Smooth muscle cell (in vitro differentiated cells): ENCODE data around the gene WDR33. TPM values are rescaled to one million over a fixed set of nuclear protein-coding genes. Genes with fewer than 3 reads are reported as not detected.

Source experiments
- DNase-seq: peaks from one replicate; lab custom pipeline; 2025; ENCODE audit not compliant: unreplicated experiment; lab: John Stamatoyannopoulos, UW
- H2AFZ ChIP-seq: fragments of 200-600 bp; sonication (generic); 2 replicates; pipeline ENCODE4 v1.6.0; 2016; ENCODE audit warnings: antibody characterized with exemption, low read depth, mild to moderate bottlenecking
- H3F3A ChIP-seq: fragments of 200-600 bp; sonication (generic); 2 replicates; pipeline ENCODE4 v1.6.0; 2017; ENCODE audit warnings: antibody characterized with exemption, low read depth
- H3K27ac ChIP-seq: fragments of 200-600 bp; sonication (generic); 2 replicates; pipeline ENCODE4 v1.5.1; 2016; ENCODE audit warnings: low read depth, mild to moderate bottlenecking
- H3K27me3 ChIP-seq: fragments of 200-600 bp; sonication (generic); 2 replicates; pipeline ENCODE4 v1.6.1; 2016; ENCODE audit warnings: low read depth, mild to moderate bottlenecking
- H3K36me3 ChIP-seq: fragments of 200-600 bp; sonication (generic); 2 replicates; pipeline ENCODE4 v1.5.1; 2016; ENCODE audit warnings: low read depth
- H3K4me1 ChIP-seq: fragments of 200-600 bp; sonication (generic); 2 replicates; pipeline ENCODE4 v1.5.1; 2016; ENCODE audit warnings: low read depth
- H3K4me2 ChIP-seq: fragments of 200-600 bp; sonication (generic); 2 replicates; pipeline ENCODE4 v1.6.0; 2016; ENCODE audit warnings: mild to moderate bottlenecking
- H3K4me3 ChIP-seq: fragments of 200-600 bp; sonication (generic); 2 replicates; pipeline ENCODE4 v1.5.1; 2016; ENCODE audit warnings: mild to moderate bottlenecking
- H3K79me2 ChIP-seq: fragments of 200-600 bp; sonication (generic); 2 replicates; pipeline ENCODE4 v1.6.0; 2016; ENCODE audit warnings: low read depth, mild to moderate bottlenecking
- H3K9ac ChIP-seq: fragments of 200-600 bp; sonication (generic); 2 replicates; pipeline ENCODE4 v1.6.0; 2016; ENCODE audit warnings: low read depth
- H3K9me3 ChIP-seq: fragments of 200-600 bp; sonication (generic); replicated peaks from 2 replicates; pipeline ENCODE4 v1.5.1; 2016; ENCODE audit warnings: low read depth
- H4K20me1 ChIP-seq: fragments of 200-600 bp; sonication (generic); 2 replicates; pipeline ENCODE4 v1.6.0; 2016; ENCODE audit warnings: low read depth
- CTCF ChIP-seq: fragments of 200-600 bp; sonication (generic); IDR thresholded peaks from 2 replicates; pipeline ENCODE4 v1.5.1; 2017; ENCODE audit warnings: borderline replicate concordance, mild to moderate bottlenecking, antibody characterized with exemption; ENCODE audit not compliant: insufficient read depth, poor library complexity, severe bottlenecking
- WGBS: methylation state at CpG from one replicate; pipeline ENCODE4 v1.1.7; 2016; ENCODE audit warnings: low lambda C conversion rate; 5-methylcytosine and 5-hydroxymethylcytosine counted together
- polyA plus RNA-seq: library from polyadenylated mRNA; unstranded; fragments of >200 nt; fragmentation: Nextera tagmentation; extraction: Ambion mirVana; gene quantifications from 2 replicates; pipeline ENCODE4 v1.2.1, GENCODE V29; 2016
- total RNA-seq: library from RNA; depleted of rRNA; stranded (reverse); fragments of >200 nt; gene quantifications from 2 replicates; pipeline ENCODE4 v1.2.3, GENCODE V29; 2014

WDR33 gene
- total and polyA plus RNA-seq, 2 experiments from 2014 or later, result 30.4 to 43.3 TPM

- Histone ChIP-seq H3K27me3 (no peaks in the 10 kb centered on the region), H3K9ac (no peak overlapping the region), H4K20me1 (peaks cover 79% of the 10 kb centered on the region), H3K36me3 (peaks cover 3% of the 10 kb centered on the region), H3K4me1 (no peaks in the 10 kb centered on the region), H3K4me3 (no peak overlapping the region), H3F3A (no peaks in the 10 kb centered on the region), H2AFZ (no peak overlapping the region), H3K79me2 (peaks cover 79% of the 10 kb centered on the region), H3K4me2 (no peak overlapping the region), H3K27ac (no peak overlapping the region), H3K9me3 (no peaks in the 10 kb centered on the region)
- no peak for DNase-seq
- WGBS, result 94% methylated on average over 4 of the region's 4 CpGs
- TF ChIP-seq CTCF, result no peak
Measured at GRCh38 chr2:127792805-127793204, 18.2 kb downstream of the WDR33 start.

- DNase-seq, result no peak
- H2AFZ ChIP-seq, result no peak overlapping the region
- H3K9ac ChIP-seq, result no peak overlapping the region
- 96% methylated on average over 8 of the region's 8 CpGs for WGBS
- no peak overlapping the region for H3K4me3 ChIP-seq
- H3K36me3 ChIP-seq, result peaks cover 3% of the 10 kb centered on the region
- no peak overlapping the region for H3K27ac ChIP-seq
- no peak for TF ChIP-seq CTCF
- no peaks in the 10 kb centered on the region for H3K4me1 ChIP-seq
- no peaks in the 10 kb centered on the region for H3F3A ChIP-seq
- peaks cover 67% of the 10 kb centered on the region for H4K20me1 ChIP-seq
- H3K4me2 ChIP-seq, result no peak overlapping the region
- H3K79me2 ChIP-seq, result peaks cover 68% of the 10 kb centered on the region
- no peaks in the 10 kb centered on the region for H3K9me3 ChIP-seq
- H3K27me3 ChIP-seq, result no peaks in the 10 kb centered on the region
Measured at GRCh38 chr2:127790694-127791529, 20.1 kb downstream of the WDR33 start.

DNA sequence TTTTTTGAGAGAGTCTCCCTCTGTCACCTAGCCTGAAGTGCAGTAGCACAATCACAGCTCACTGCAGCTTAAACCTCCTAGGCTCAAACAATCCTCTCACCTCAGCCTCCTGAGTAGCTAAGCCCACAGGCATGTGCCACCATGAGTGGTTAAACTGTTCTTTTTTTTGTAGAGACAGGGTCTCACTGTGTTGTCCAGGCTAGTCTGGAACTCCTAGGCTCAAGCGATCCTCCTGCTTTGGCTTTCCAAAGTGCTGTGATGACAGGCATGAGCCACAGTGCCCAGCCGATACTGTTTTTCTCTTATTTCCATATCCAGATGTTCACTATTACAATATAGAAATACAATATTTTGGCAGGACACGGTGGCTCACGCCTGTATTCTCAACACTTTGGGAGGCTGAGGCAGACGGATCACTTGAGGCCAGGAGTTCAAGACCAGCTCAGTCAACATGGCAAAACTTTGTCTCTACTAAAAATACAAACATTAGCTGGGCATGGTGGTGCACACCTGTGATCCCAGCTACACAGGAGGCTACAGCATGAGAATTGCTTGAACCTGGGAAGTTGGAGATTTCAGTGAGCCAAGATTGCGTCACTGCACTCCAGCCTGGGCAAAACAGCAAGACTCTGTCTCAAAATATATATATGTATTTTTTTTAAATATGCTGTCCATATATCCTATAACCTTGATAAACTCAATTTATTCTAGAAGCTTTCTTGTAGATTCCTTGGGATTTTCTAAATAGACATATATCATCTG is 24.7 kb downstream of the WDR33 start:
- peaks cover 3% of the 10 kb centered on the region for H3K36me3 ChIP-seq
- TF ChIP-seq CTCF, result no peak
- no peak overlapping the region for H3K4me2 ChIP-seq
- no peak for DNase-seq
- H3K27ac ChIP-seq, result no peak overlapping the region
- H4K20me1 ChIP-seq, result peaks cover 66% of the 10 kb centered on the region
- no peaks in the 10 kb centered on the region for H3F3A ChIP-seq
- over 99% methylated on average over 6 of the region's 6 CpGs for WGBS
- H3K79me2 ChIP-seq, result peaks cover 67% of the 10 kb centered on the region
- H3K27me3 ChIP-seq, result no peaks in the 10 kb centered on the region
- no peak overlapping the region for H3K4me3 ChIP-seq
- no peaks in the 10 kb centered on the region for H3K9me3 ChIP-seq
- no peak overlapping the region for H3K9ac ChIP-seq
- H3K4me1 ChIP-seq, result no peaks in the 10 kb centered on the region
- no peak overlapping the region for H2AFZ ChIP-seq
